HPDE6-E6E7 (cell line): Measurements from ENCODE around the gene FSTL3.
"Not testable (repeated sequence)": the region's sequence is repeated elsewhere in the genome, so short reads cannot be mapped to it uniquely, and the experiment has no call there.

ENCODE experiments used
- DNase-seq: peaks from one replicate; pipeline ENCODE4 v3.0.0; 2011; ENCODE audit warnings: missing footprints; ENCODE audit errors: extremely low spot score

FSTL3 gene

DNA sequence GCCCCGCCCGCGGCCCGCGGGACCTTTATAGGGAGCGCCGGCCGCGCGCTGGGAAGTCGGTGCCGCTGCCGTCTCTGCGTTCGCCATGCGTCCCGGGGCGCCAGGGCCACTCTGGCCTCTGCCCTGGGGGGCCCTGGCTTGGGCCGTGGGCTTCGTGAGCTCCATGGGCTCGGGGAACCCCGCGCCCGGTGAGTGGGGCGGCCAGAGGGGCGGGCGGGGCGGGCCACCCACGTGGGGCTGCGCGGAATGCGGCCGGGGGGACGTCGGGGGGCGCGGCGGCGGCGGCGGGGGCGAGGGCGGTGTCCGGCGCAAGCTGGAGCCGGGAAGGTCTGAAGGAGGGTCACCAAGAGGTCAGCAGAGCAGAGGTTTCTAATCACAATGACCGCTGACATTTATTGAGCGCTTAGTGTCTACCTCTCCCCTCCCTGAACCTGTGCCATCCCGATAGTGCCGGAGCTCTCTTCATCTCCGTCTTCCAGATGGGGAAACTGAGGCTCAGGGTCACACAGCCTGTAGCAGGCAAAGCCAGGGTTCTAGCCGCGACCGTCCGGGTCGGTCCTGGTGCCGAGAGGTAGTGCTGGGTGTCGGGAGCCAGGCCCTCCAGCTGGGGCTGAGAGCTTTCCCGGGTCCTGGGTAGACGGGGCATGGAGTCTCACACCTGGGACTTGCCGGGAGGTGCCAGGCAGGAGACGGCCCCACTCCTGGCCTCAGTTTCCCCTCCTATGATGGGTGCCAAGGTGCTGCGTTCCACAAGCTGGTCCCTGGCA is at the start of gene FSTL3:
TSS of gene FSTL3 (plus strand) at position 54 of the 767 bp plus-strand sequence. CDS start at position 86, 32 bp downstream.
- DNase-seq = no peak

DNA sequence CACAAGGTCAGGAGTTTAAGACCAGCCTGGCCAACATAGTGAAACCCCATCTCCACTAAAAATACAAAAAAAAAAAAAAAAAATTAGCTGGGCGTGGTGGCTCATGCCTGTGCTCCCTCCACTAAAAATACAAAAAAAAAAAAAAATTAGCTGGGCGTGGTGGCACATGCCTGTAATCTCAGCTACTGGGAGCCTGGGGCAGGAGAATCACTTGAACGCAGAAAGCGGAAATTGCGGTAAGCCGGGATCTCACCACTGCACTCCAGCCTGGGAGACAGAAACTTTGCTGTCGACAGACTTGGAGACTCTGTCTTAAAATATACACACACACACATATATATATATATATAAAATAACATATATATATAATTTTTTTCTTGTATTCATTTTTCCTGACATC is 49.6 kb upstream of the FSTL3 start:
- DNase-seq = not testable (repeated sequence)

DNA sequence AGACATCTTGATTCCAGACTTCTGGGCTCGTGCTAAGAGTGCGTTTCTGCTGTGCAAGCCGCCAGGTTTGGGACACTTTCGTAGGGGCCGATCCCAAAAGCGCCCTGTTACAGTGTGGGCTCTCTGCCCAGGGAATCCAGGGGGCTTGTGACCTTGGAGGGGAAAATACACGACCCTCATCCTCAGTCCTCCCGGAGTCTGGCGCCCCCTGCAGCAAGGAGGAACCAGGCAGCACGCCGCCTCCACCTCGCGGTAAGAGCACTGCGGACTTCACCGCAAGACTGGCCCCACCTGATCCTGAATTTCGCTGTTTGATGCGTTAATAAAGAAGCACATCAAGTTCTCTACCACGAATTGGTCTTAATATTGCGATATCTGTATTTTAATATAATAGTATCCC is 48.0 kb upstream of the FSTL3 start:
- no peak for DNase-seq

DNA sequence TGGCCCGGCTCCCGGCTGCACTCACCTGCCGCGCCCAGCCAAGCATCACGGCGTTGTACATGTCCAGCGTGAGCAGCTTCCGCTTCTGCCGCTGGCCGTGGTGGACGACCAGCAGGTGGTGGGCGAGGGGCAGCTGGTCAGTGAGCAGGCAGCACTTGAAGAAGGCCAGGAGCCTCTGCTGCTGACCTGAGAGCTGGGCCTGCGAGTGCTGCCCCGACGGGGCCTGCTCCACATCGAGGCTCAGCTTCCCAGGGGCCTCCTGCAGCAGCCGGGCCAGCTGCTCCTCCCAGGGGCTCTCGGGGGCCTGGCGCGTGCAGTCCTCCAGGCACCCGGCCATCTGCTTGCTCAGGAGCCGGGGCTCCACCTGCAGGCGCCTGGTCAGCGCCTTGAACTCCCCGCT is 46.7 kb upstream of the FSTL3 start:
- DNase-seq = not testable (repeated sequence)

DNA sequence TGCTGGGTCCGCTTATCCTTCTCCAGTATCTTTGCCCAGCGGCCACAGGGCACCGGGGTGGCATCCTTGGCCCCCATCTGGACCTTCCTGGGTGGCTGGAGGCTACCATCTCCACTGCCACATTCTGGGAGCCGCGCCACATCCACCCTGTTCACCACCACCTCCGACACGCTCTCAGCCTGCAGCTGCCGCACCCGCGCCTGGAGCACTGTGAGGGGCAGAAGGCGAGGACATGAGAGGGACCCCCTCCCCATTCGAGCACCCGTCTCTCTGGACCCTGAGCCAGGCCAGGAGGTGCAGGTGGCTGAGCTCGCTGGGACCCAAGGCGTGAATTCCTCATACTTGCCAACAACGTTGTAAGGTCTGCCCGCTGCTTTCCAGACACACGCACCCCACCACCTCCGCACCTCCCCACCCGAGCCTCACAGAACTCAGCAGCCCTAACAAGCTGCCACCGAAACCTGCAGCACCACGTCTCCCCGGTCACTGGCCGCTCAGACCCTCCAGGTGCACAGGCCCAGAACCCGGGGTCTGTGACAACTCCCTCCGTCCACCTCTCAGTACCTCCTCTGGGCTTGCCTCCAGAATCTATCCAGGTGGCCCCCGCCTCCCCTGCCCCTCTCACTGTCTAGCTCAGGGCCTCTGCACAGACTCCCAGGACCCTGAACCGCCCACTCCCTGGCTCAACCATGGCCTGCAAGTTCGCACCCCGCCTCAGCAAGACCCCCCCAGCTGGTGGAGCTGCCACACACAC is 46.1 kb upstream of the FSTL3 start:
- DNase-seq = no peak

DNA sequence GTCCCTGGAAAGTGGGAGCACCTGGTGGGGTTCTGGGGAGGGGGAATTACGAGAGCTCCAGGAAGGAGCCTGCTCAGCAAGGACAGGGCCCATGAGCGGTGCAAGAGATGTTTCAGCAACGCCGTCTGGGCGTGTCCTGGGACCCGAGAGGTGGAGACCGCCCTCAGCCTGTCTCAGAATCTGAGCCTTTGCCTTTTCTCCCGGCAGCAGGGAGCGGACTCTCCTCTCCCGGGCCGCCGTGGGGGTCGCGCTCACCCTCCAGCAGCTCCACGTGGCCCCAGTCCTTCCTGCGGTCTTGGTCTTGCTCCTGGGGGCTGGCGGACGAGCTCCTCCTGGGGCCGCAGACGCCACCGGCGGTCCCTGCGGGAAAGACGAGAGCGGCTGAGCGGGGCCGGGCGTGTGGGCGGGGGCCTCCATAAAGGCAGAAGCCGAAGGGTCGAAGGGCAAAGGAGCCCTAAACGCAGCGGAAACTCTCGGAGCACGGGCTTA is 43.6 kb upstream of the FSTL3 start:
- peak; percentile 69 for DNase-seq

DNA sequence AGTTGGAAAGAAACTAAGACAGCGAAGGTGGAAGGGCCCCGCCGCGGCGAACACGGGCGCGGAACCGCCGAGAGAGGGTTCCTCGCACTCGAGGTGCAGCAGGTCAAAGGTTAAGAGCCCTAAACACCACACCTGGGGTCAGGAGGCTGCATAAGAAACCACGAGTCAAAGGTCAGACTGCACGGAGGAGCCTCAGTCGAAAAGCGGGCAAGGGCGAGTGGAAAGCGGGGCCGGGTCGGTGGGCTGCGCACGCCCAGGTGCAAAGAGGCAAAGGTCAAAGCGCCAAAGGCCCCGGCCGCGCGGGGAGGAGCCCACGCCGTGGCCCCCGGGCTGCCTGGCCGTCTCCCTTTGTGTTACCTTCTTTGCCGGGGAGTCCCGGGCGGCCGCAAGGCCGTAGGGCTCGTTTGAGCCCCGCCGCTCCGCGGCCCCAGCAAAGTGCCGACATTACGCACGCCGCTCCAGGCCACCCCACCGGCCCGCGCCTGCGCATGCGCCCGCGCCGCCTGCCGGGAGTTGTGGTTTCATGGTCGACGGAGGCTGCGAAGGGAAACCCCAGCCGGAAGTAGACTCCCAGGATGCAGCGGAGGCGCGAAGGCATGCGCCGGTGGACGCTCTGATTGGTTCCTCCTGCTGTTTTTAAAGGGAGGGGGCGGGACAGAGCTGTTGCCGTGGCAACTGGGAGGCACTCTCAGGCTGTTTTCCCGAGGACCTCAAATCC is 43.0 kb upstream of the FSTL3 start, which contains the start of gene POLRMT:
TSS of gene POLRMT (minus strand) at position 470 of the 718 bp plus-strand sequence. CDS start at position 445, 25 bp downstream.
- peak; percentile 100 for DNase-seq

DNA sequence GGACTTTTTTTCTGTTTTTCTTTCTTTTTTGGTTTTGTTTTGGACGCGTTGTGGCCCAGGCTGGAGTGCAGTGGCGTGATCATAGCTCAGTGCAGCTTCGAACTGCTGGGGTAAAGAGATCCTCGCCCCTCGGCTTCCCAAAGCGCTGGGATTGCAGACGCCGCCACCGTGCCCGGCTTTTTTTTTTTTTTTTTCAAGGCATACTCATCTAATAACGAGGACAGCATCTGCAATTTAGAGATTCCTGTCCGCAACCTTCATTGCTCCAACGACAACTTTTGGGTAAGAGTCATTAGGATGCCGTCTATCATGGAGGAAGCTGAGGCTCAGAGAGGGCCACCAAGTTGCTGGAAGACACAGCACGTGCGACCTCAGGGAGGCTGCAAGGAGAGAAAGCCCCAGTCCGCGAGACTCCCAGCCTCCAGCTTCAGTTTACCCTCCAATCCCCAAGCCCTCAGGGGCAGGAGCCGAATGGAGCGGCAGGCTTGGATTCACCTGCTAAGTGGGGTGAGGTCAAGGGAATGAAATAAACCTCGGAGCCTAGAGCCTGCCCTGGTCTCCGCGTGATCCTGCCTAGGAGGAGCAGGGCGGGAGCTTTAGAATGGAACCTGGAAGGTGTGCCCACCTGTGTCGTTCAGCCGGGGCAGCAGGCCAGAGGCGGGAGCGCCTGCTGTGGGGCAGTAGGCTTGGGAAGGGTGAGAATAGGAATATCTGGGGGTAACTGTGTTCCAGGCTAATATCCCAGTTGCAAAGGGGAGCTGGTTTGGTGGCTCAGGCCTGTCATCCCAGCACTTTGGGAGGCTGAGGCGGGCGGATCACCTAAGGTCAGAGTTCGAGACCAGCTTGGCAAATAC is 42.2 kb upstream of the FSTL3 start:
- DNase-seq = no peak

DNA sequence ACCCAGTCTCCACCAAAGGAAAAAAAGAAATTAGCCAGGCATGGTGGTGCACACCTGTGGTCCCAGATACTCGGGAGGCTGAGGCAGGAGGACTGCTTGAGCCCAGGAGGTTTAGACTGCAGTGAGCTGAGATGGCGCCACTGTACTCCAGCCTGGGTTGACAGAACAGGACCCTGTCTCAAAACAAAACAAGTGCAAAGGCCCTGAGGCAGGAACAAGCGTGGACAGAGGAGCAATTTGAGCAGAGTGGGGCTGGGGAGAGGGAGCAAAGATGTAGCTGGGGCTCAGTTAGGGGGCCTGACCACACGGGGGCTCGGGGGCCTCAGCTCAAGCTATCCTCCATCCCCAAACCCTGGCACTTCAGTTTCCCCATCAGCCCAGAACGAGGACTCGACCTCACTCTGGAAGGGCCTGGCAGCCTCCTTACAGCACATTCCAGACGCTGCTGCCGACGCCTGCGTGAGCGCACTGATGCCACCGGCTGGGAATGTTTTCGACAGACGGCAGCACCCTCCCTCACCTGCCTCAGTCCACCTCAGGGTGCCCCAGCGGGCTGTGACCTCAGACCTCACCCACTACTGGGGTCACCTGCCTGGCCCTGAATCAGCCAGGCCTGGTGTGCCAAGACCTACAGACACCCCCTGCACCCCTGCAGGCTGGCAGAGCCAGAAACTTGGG is 41.1 kb upstream of the FSTL3 start:
- DNase-seq = no peak

DNA sequence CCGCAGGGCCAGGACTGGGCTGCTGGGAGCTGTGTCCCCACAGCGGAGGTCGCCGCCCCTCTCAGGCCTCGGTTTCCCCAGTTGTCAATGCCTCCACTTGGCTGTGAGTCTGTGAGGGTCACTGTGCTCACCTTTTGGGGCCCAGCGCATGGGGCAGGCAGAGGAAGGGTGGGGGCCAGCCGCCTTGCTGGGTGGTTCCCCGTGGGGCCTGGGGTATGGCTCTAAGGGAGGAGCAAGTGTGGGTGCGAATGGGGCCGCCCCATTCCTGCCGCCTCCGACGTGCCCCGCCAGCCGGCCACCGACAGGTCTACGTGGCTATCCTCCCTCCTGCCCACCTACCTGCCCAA is 37.3 kb upstream of the FSTL3 start:
- no peak for DNase-seq

DNA sequence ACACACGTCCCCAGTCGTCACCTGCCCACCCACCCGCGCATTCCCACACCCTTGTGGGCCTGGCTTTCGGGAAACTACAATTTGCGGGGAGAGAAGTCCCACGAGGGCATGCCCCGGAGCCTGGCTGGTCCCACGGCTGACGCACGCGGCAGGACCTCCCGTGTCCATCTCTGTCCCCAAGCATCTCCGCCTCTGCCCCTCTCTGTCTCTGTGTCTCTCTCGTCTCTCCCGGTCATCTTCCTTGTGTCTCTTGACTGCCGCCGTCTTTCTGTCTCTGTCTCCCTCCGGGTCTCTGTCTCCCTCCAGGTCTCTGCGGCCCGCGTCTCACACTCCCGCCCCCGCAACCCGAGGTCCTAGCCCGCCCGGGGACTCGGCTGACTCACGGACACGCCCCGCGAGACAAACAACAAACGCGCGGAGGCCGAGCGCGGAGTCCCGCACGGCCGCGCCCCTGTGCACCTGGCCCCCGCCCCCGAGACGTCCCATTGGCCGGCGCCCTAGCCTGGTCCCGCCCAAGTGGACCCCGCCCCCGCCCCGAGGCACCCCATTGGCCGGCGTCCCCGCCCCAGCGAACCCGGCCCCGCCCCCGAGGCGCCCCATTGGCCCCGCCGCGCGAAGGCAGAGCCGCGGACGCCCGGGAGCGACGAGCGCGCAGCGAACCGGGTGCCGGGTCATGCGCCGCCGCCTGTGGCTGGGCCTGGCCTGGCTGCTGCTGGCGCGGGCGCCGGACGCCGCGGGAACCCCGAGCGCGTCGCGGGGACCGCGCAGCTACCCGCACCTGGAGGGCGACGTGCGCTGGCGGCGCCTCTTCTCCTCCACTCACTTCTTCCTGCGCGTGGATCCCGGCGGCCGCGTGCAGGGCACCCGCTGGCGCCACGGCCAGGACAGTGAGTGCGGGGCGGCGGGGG is 36.7 kb upstream of the FSTL3 start, which contains the start of gene FGF22:
TSS of gene FGF22 (plus strand) at position 627 of the 908 bp plus-strand sequence. CDS start at position 674, 47 bp downstream.
- peak; percentile 86 for DNase-seq

DNA sequence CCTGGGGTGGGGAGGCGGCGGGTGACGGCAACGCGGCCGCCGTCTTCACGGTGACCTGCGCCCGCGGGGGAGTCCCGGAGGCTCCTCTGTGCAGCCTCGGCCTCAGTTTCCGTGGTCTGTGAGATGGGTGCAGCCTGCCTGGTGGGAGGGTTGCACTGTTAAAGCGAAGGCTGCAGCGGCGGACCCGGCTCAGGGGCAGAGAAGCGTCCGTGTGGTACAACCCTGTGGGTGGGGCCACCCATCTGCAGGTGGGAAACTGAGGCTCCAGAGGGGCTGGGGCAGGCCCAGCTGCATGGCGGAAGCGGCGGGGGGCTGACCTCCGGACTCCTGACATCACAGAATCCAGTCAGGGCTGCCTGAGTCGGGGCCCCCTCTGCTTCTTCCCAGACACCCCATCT is 36.0 kb upstream of the FSTL3 start:
- DNase-seq = no peak

DNA sequence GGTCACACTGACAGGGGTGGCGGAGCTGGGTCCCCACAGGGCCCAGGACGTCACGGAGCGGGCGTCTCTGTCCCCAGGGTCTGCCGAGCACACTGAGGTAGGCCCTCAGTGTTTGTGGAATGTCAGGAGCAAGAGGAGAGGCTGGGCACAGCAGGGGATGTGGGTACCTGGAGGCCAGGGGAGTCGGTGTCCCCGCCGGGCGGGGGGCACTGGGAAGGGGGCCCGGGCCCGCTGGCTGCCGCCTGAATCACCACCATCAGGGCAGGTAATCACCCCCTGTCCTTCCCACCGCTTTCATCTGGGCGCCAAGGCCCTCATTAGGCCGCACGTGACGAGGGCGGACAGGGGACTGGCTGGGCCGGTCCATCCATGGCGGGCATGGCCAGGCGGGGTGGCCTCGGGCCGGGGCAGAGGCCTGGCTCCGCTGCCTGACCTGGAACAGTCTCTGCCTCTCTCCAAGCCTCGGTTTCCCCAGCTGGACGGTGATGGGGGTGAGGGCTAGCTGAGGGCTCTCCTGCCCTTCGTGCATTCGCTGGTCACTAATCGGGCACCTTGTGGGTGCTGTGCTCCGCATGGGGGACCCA is 35.5 kb upstream of the FSTL3 start:
- DNase-seq = no peak

DNA sequence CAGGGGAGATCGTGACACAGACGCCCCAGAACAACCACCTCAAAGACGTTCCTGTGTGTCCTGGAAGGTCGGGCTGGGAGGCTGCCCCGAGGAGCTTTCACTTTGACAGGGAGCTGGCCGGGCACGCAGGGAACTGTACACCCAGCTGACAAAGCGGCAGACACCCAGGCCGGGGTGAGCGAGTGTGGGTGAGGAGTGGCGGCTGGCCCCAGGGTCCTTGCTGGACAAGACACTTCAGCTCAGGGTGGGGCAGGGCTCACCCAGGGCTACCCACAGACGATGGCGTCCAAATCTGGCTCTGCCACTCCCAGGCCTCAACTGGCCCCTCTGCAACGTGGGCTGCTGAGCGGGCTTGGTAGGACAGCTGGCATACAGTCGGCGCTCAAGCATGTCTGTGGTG is 34.5 kb upstream of the FSTL3 start:
- no peak for DNase-seq

DNA sequence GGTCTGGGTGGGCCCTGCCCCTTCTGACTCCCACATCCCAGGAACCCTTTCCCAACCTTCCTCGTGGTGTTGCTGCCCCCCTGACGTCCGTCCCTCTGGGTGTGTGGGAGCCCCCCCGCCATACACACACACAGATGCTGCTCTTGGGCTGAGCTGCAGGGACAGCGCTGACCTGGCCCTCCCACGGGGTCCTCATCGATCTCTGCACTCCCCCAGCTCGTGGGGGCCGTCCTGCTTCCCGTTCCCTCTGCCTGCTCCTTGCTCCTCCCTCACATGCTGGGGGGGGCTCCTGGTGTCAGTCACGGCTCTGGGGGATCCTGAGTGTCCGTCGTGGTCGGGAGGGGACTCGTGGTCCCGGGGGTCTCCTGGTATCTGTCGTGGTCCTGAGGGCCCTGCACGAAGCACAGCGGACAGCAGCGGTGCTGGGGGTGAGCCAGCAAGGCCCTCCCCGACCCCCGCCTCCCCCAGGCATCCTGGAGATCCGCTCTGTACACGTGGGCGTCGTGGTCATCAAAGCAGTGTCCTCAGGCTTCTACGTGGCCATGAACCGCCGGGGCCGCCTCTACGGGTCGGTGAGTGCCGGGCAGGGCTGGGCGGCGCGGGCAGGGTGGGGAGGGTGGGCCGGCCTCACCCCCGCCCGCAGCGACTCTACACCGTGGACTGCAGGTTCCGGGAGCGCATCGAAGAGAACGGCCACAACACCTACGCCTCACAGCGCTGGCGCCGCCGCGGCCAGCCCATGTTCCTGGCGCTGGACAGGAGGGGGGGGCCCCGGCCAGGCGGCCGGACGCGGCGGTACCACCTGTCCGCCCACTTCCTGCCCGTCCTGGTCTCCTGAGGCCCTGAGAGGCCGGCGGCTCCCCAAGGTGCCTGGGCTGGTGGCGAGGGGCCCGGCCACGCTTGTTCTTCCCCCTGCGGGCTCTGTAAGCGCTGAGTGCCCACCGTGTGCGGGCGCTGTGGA is 33.1 kb upstream of the FSTL3 start:
- DNase-seq = no peak

DNA sequence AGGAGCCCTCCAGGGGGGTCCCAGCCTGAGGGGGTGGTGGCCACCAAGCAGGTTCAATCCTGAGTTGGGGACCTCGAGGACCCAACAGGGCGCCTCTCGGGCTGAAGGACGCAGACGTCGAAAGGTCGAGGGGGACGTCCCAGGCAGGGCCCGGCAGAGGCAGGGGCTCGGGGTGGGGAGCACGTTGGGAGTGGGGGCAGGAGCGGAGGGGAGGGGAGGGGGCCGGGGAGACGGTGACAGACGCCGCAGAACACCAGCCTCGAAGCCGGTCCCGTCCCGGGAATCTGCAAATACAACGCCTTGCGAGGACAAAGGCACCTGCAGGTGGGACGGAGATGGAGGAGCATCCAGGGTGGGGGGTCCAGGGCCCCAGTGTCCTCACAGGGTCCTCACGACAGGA is 32.5 kb upstream of the FSTL3 start:
- DNase-seq = no peak

DNA sequence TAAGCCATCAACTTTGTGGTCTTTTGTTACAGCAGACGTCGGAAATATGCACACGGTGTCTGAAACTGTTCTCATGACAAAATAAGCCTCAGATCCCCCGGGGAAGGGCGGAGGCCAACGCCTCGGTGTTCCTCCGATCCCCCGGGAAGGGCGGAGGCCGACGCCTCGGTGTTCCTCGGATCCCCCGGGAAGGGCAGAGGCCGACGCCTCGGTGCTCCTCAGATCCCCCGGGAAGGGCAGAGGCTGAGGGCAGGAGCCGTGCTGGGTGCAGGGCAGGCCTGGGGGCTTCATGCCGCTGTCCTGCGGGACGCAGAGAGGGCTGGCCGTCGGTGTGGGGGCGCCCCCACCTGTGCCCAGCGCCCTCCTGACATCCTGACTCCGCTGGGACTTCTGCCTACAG is 31.8 kb upstream of the FSTL3 start:
- no peak for DNase-seq

DNA sequence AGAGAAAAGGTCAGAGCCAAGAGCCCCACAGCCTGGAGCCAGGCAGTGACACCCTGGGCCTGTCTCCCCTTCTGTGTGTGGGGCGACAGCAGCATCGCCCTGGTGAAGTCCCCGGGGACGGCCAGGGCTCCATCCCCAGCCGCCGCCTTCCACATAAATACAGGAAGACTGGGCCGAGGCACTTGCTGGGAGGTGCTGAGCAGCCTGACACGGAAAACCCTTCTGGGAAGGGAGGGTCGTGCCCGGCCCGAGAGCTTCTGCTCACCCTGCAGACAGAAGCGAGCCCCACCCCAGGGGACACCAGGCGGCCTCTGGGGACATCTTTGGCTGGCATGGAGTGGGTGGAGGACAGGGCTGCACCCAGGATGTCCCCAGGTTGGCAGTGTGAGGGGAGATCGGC is 31.4 kb upstream of the FSTL3 start:
- DNase-seq = no peak
